ENCODE results near the gene SYS1.

The SYS1 gene

DNA sequence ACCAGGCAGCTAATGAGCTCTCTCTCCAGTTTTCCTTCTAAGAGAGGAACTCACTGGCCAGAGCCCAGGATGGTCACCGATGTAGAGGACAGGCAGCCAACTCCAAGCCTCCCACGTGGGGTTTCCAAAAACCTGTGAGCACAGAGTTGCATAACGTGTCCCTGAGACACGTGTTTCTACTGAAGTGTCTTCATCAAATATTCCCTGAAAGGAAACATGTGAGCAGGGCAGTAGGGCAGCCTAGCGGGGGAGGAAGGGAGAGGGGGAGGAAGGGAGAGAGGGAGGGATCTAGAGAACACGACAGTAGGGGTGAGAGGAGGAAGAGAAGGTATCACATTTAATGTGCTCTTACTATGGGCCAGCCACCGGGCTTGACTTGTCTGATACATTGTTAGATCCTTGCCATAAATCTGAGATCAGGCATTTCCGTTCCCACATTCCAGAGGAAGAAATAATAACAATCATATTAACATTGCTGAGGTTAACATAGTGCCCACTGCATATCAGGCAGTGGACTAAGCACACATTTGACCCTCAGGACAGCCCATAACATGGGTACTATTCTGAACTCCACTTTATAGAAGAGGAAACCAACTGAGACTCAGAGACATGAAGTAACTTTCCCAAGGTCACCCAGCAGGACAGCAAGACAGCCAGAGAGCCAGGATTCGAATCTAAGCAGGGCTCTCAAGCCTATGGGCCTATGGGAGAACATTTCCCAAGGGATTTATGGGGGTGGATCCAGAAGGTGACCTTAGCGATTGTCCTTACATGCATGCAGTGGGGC lies 4.5 kb upstream of the SYS1 start:
- FAIRE-seq (no peak), DNase-seq (ENCODE audit: insufficient read length, low spot score) (no peak)

DNA sequence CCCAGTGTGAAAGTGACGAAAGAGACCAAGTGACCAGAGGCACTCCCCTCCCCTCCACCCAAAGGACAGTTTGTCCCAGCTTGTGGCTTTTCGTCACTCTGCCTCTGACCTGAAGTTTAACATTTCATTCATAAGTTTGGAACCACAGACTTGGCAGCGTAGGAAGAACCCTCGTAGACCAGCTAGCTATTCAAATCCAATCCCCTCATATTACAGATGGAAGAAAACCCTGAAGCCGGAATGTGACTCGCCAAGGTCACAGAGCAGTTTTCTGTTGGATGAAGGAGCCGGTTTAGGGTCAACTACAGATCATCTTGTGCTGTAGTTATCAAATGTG lies 3.9 kb upstream of the SYS1 start:
- no peak for FAIRE-seq
- no peak for TF ChIP-seq POLR2A (IDR thresholded peaks at IDR 0.05; ENCODE audit: low read depth, low read length)
- DNase-seq (ENCODE audit: insufficient read length, low spot score) = no peak

More for the DNA sequence above, 4.5 kb upstream of the SYS1 start:
- TF ChIP-seq POLR2A (IDR thresholded peaks at IDR 0.05; ENCODE audit: low read depth, low read length) = no peak

DNA sequence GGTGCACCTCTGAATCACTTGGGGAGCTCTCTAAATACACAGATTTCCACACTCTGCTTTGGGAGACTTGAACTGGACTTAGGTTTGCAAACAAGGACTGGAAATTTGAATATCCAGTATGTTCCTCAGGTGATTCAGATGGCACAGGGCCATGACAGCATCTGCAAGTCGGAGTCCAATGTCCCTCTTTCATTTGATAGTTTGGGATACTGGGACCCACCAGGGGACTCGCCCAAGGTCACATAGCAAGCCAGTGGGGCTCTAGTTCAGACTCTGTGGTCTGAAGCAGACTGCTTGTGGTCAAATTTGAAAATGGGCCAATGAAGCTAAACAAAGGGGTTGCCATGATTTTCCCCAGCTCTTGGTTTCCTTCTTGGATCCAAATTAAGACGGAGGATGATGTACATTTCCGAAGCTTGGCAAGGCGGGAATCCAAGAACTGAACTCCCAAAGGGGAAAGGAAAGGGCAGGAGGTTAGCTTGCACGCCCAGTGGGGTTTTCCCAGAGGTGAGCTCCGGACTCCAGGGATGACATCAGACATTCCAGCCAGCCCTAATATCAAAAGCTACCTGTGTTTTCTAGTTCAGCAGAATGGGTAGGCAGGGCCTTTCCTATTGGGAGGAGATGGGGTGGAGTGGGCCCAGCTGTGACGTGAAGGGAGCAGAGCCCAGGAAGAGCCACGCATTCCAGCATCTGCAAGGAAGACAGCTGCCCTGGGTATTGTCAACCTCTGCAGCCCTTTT lies 3.4 kb upstream of the SYS1 start:
- no peak for FAIRE-seq
- no peak for TF ChIP-seq POLR2A (IDR thresholded peaks at IDR 0.05; ENCODE audit: low read depth, low read length)

DNA sequence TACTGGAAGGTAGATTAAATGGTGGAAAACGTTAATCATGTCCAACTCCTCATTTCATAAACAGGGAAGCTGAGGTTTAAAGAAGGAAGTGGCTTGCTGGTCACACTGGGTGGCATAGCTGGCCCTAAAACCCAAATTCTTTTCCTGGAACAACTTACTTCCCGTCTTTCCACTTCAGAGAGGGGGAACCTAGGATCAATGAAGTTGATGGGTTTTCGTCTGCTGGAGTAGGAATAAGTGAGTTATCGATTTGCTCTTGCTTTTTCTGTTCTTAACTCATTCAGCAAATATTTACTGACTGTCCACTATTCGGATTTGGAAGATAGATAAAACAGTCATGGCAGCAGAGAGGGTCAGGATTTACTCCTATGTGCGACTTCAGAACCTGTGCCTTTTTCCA lies 1.2 kb upstream of the SYS1 start:
- FAIRE-seq = no peak
- DNase-seq (ENCODE audit: insufficient read length, low spot score) = no peak

More for the DNA sequence above, 3.4 kb upstream of the SYS1 start:
- no peak for DNase-seq (ENCODE audit: insufficient read length, low spot score)

DNA sequence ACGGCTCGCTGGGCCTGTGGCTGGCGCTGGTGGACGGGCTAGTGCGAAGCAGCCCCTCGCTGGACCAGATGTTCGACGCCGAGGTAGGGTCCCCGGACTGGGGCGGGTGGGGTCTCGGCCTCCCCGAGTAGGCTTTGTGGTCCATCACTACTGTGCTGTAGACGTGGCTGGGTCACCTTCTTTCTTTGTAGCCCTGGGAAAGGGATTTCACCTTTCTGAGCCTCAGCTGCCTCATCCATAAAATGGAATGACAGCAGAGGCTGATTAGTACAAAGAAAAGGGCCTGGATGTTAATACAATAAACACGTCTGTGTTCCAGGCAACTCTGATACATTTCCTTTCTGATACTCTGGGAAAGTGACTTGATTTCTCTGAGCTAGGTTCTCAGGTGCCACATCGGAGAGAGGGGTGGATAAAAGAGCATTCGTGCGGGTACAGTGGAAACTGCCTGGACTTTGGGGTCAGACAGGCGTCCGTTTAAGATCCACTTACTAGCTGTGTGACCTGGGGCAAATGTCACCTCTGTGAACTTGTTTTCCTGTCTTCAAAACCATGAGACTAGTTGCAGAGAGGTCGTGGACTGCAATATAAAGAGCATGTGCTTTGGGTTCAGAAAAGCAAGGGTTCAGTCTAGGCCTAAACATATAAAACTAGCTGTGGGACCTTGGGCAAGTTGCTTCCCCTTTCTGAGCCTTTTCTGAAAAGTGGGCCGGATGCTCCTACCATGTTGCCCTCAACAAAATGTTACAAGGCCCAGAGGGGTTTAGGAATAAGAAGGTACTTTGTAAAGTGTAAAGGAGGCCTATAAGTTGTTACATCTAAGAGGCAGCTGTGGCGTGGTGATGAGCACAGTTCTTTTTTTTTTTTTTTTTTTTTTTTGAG lies 896 bp downstream of the SYS1 start:
- TF ChIP-seq POLR2A (IDR thresholded peaks at IDR 0.05; ENCODE audit: low read depth, low read length) = no peak
- FAIRE-seq (no peak), DNase-seq (ENCODE audit: insufficient read length, low spot score) (no peak)

More for the DNA sequence above, 1.2 kb upstream of the SYS1 start:
- TF ChIP-seq POLR2A (IDR thresholded peaks at IDR 0.05; ENCODE audit: low read depth, low read length) = no peak

DNA sequence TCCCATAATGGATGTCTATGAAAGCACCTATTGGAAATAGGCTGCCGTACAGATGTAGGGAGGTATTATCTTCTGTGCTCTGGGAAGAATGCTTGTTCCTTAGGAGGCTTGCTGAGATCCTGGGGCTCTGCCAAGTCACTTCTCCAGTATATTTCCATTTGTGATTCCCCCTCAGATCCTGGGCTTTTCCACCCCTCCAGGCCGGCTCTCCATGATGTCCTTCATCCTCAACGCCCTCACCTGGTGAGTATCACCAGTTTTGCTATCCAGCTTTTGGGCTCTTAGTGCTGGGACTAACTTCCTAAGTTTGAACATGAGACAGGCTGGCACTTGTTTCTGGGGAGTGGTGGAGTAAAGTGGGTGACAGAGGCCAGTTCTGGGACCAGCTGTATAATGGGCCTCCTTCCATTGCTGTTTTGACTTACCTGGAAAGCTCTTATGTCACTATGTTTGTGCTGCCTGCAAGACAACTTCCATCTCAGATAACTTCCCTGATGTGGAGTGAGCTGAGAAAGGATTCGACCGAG lies 2.6 kb downstream of the SYS1 start:
- TF ChIP-seq POLR2A (IDR thresholded peaks at IDR 0.05; ENCODE audit: low read depth, low read length) = no peak
- FAIRE-seq = no peak
- DNase-seq (ENCODE audit: insufficient read length, low spot score) = no peak

DNA sequence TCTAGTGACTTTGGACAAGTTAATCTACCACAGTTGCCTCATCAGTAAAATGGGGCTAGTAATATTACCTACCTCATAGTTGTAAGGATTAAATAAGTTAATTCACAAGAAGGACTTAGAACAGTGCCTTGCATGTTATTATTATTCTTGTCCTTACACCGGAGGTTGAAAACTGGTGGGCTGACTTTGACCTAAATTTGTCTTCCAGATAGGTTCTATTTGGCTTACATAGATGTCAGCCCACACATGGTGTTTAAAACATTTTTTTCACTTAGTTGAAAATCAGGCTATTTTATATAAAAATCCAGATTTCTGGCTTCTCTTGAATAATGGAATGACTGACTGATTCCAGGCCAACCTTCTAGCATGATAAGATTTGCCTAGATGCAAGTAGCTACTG lies 3.2 kb downstream of the SYS1 start:
- no peak for FAIRE-seq
- no peak for DNase-seq (ENCODE audit: insufficient read length, low spot score)
- no peak for TF ChIP-seq POLR2A (IDR thresholded peaks at IDR 0.05; ENCODE audit: low read depth, low read length)

DNA sequence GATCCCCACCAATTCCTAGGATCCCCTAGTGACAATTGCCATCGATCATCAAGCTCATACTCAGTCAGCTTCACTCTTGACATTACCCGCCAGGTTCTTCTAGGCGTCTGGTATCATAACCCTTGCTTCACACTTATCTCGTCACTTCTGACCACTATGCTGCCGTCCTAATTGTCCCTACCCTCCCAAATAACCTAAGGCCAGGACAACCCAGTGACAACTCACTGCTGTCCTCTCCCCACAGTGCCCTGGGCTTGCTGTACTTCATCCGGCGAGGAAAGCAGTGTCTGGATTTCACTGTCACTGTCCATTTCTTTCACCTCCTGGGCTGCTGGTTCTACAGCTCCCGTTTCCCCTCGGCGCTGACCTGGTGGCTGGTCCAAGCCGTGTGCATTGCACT lies 3.7 kb downstream of the SYS1 start:
- FAIRE-seq = no peak
- TF ChIP-seq POLR2A (IDR thresholded peaks at IDR 0.05; ENCODE audit: low read depth, low read length) = no peak
- DNase-seq (ENCODE audit: insufficient read length, low spot score) = no peak

DNA sequence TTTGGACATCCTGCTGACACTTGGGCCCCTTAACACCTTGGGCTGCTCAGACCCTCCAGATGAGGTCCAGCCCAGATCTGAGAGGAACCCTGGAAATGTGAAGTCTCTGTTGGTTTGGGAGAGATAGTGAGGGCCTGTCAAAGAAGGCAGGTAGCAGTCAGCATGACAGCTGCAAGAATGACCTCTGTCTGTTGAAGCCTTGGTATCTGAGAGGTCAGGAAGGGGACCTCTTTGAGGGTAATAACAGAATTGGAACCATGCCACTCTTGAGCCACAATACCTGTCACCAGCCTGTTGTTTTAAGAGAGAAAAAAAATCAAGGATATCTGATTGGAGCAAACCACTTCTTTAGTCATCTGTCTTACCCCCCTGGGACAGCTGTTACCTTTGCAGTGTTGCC lies 4.2 kb downstream of the SYS1 start:
- TF ChIP-seq POLR2A (IDR thresholded peaks at IDR 0.05; ENCODE audit: low read depth, low read length) = no peak
- no peak for DNase-seq (ENCODE audit: insufficient read length, low spot score)
- no peak for FAIRE-seq

DNA sequence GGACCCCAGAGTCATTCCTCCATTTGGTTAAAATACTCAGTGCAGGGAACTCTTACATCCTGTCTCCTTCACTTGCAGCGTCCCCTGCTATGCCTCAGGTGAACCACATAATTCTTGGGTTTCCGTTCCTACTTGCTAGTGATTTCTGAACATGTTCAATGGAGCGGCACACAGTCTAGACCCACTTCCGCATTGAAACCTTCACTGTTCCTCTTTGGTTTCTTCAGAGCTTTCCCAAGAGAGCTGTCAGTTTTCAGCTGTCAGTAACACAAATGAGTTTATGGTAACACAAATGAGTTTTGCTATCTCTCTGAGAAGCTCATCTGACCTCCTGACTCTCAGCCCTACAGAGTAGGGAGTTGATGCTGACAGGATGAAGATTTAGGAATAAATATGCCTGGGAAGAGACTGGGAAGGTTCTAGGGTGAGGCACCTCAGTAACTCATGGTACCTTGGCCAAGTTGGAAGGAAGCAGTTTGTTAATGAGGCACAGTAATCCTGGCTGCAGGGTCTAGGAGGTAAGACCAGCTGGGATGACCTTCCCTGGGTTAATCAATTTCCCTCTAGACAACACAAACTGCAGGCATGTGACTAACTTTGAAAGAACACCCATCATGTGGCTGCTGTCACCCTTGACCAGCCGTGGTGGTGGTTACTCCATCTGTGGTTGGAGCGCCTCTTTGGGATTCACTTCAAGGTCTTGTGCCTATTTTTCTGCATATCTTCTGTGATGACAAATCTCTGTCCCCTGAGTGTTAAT lies 5.4 kb downstream of the SYS1 start:
- no peak for FAIRE-seq
- DNase-seq (ENCODE audit: insufficient read length, low spot score) = no peak
- no peak for TF ChIP-seq POLR2A (IDR thresholded peaks at IDR 0.05; ENCODE audit: low read depth, low read length)

DNA sequence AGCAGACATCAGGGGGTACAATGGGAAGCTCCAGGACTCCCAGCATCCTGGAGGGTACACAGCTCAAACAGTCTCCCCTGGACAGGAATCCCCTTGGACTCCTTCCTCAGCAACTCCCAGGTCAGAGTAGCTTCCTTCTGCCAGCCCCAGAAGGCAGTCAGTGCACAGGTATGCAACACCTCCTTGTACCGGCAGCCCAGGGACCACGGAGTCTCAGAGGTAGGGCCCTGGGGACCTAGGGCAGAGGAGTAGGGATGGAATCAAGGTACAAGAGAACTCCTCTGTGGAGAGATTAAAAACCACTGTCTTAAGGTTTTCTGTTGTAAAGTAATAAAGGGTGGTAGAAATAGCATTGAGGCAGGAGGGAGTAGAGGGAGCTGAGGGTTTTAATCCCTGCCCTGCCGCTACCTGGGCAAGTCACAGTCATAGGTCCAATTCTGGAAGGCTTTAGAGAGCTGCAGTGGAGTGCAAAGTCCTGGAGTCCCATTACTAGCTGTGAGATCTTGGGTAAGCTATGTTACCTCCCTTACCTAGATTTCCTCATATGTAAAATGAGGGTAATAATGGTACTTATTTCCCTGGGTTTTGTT lies 7.7 kb downstream of the SYS1 start:
- no peak for FAIRE-seq
- no peak for TF ChIP-seq POLR2A (IDR thresholded peaks at IDR 0.05; ENCODE audit: low read depth, low read length)
- no peak for DNase-seq (ENCODE audit: insufficient read length, low spot score)

DNA sequence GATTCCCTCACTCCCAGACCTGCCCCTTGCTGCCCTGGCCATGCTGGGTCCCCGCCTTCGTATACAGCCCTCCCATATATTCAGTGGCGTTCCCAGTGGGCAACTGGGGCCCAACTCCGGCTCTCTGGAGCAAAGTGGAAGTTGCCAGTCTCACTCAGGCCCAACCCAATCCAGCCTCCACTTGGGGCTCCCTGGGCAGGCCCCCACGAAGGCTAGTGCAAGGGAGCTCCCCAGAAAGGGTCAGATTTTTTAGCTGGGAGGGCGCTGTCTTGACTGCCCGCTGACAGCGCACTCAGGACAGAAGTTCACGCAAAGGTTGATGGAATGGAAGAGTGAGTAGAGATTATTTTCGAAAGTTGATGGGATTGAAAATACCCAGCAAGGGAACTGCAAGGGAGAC lies 9.3 kb downstream of the SYS1 start:
- TF ChIP-seq POLR2A (IDR thresholded peaks at IDR 0.05; ENCODE audit: low read depth, low read length) = no peak
- DNase-seq (ENCODE audit: insufficient read length, low spot score) (no peak), FAIRE-seq (no peak)
